NCI-H2107 (cell line): ENCODE measurements around the gene NUP35.
"Not testable (repeated sequence)": the region's sequence is repeated elsewhere in the genome, so short reads cannot be mapped to it uniquely, and the experiment has no call there.

ENCODE experiments used
- DNase-seq: peaks from one replicate; lab custom pipeline; 2025; lab: John Stamatoyannopoulos, UW

The NUP35 gene

GRCh38 chr2:183134016-183134415 lies 9.8 kb downstream of the NUP35 start:
- no peak for DNase-seq

GRCh38 chr2:183148955-183149354 lies 24.7 kb downstream of the NUP35 start:
- DNase-seq, result no peak

GRCh38 chr2:183149489-183149888 lies 25.2 kb downstream of the NUP35 start:
- no peak for DNase-seq

- not testable (repeated sequence) for DNase-seq
These were observed 28.0 kb downstream of the NUP35 start for GRCh38 chr2:183152280-183152679.

GRCh38 chr2:183153967-183154366 lies 29.7 kb downstream of the NUP35 start:
- DNase-seq, result no peak

GRCh38 chr2:183154772-183155171 lies 30.5 kb downstream of the NUP35 start:
- not testable (repeated sequence) for DNase-seq

- DNase-seq, result no peak
These were observed 32.9 kb downstream of the NUP35 start for GRCh38 chr2:183157131-183157530.

GRCh38 chr2:183162362-183162761 lies 38.1 kb downstream of the NUP35 start:
- DNase-seq, result no peak

- DNase-seq, result no peak
These were observed 39.8 kb downstream of the NUP35 start for GRCh38 chr2:183163821-183164649.

GRCh38 chr2:183164650-183165015 lies 40.4 kb downstream of the NUP35 start:
- DNase-seq, result no peak

GRCh38 chr2:183166210-183166609 lies 42.0 kb downstream of the NUP35 start:
- DNase-seq, result no peak

- DNase-seq, result not testable (repeated sequence)
These were observed 42.7 kb downstream of the NUP35 start for GRCh38 chr2:183166976-183167375.

- DNase-seq, result no peak
These were observed 48.1 kb downstream of the NUP35 start for GRCh38 chr2:183172220-183172887.

GRCh38 chr2:183179156-183179555 lies 54.9 kb downstream of the NUP35 start:
- DNase-seq, result no peak

- DNase-seq, result no peak
These were observed 61.3 kb downstream of the NUP35 start for GRCh38 chr2:183185534-183185933.

- no peak for DNase-seq
These were observed 62.1 kb downstream of the NUP35 start for GRCh38 chr2:183186296-183186695.

- no peak for DNase-seq
These were observed 62.5 kb downstream of the NUP35 start for GRCh38 chr2:183186766-183187165.

- no peak for DNase-seq
These were observed 68.1 kb downstream of the NUP35 start for GRCh38 chr2:183192343-183192742.

- DNase-seq, result no peak
These were observed 69.7 kb downstream of the NUP35 start for GRCh38 chr2:183193904-183194303.

- no peak for DNase-seq
These were observed 71.2 kb downstream of the NUP35 start for GRCh38 chr2:183195397-183195796.

- DNase-seq, result no peak
These were observed 71.8 kb downstream of the NUP35 start for GRCh38 chr2:183195998-183196409.

- DNase-seq, result no peak
These were observed 80.2 kb downstream of the NUP35 start for GRCh38 chr2:183204397-183204796.

- DNase-seq, result no peak
These were observed 82.9 kb downstream of the NUP35 start for GRCh38 chr2:183207110-183207509.
